Gastrocnemius medialis (tissue), 4 donors: ENCODE measurements around the gene RNF212B. TPM values are rescaled to one million over a fixed set of nuclear protein-coding genes. Genes with fewer than 3 reads are reported as not detected.
A peak's percentile ranks its signal among the peaks of the same experiment; 100 is the strongest.

Experiments used
- ATAC-seq, 2 donors: fragments of 150-250 bp; one replicate each; pipeline ENCODE4 v1.9.1; 2016
- DNase-seq, 2 donors: peaks; one replicate each; pipeline ENCODE4 v3.0.0-alpha.2; 2019
- H3K27ac ChIP-seq, 4 donors: fragments of 200-600 bp; sonication (generic); 1 replicate in 1 of 4; 2 replicates in 3 of 4; pipeline ENCODE4 v1.5.1; 2016 to 2018; ENCODE audit warnings: mild to moderate bottlenecking in 2 of 4, moderate library complexity in 1 of 4
- H3K27me3 ChIP-seq, 3 donors: fragments of 200-600 bp; sonication (generic) in 2 of 3; 1 replicate in 1 of 3; 2 replicates in 2 of 3; pipeline versions ENCODE4 v1.5.1 to v1.6.0; 2016 to 2019; ENCODE audit warnings: mild to moderate bottlenecking in 1 of 3, moderate library complexity in 1 of 3
- H3K36me3 ChIP-seq, 2 donors: fragments of 200-600 bp; sonication (generic) in 1 of 2; one replicate each; pipeline ENCODE4 v1.5.1; 2017 to 2018
- H3K4me1 ChIP-seq, 2 donors: fragments of 200-600 bp; sonication (generic) in 1 of 2; one replicate each; pipeline ENCODE4 v1.5.1; 2016 to 2017; ENCODE audit warnings: mild to moderate bottlenecking in 2 of 2
- H3K4me3 ChIP-seq, 4 donors: fragments of 200-600 bp; sonication (generic) in 3 of 4; 1 replicate in 1 of 4; 2 replicates in 3 of 4; pipeline ENCODE4 v1.5.1; 2016 to 2019; ENCODE audit warnings: mild to moderate bottlenecking in 2 of 4
- H3K9me3 ChIP-seq, 3 donors: fragments of 200-600 bp; sonication (generic) in 2 of 3; 1 replicate in 1 of 3; 2 replicates in 2 of 3; pipeline ENCODE4 v1.5.1; 2016 to 2019
- POLR2A ChIP-seq, 2 donors: fragments of 450-650 bp; IDR thresholded peaks; one replicate each; pipeline ENCODE4 v1.6.1; 2017; ENCODE audit warnings: antibody characterized with exemption in 2 of 2, mild to moderate bottlenecking in 2 of 2, moderate library complexity in 2 of 2
- in situ Hi-C, 4 donors: fragments of 200-750 bp; cut with MboI; loops; one replicate each; pipeline versions ENCODE4 v1.15.0 to v1.8.0; 2017; ENCODE audit warnings: low sequenced_read_pairs in 4 of 4
- intact Hi-C: fragments of 100-400 bp; cut with DNase I; formaldehyde crosslinking; loops from one replicate; pipeline ENCODE4 v1.15.1; 2023; ENCODE audit warnings: low total_unique reads
- total RNA-seq, 4 donors: library from RNA; depleted of rRNA; stranded (reverse); fragments of >200 nt; gene quantifications; one replicate each; pipeline versions ENCODE4 v1.1.0 to v1.2.3, GENCODE V29; 2016
- TF ChIP-seq, protein P1 (sequence below), 5 experiments: fragments of 450-650 bp in 3 of 5; fragments of 200-600 bp in 2 of 5; sonication (generic) in 2 of 5; IDR thresholded peaks in 4 of 5; conservative IDR thresholded peaks in 1 of 5; 1 replicate in 4 of 5; 2 replicates in 1 of 5; pipeline ENCODE4 v1.5.1; 2016 to 2019; ENCODE audit warnings: antibody characterized with exemption in 5 of 5, mild to moderate bottlenecking in 3 of 5, moderate library complexity in 3 of 5

The RNF212B gene
- total RNA-seq, 4 donors from 2014 or later: not detected

DNA sequence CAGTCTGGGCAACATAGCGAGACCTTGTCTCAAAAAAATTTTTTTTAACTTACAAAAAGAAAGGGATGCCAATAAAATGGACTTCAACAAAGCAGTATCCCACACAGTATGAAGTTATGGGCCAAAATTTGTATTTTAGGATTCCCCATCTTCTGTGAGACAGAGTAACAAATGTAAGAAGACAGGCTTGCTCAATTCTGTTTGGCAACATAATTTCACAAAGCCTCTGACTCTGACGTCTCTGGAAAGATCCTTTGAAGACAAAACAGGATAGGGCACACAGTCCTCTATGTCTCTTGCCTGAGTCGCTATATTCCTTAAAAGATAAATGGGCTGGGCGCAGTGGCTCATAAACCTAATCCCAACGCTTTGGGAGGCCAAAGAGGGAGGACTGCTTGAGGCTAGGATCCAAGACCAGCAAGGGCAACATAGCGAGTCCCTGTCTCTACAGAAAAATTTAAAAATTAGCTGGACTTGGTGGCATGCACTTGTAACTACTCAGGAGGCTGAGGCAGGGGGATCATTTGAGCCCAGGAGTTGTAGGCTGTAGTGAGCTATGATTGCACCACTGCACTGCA lies 49.3 kb downstream of the RNF212B start:
- peak overlapping the region; percentile 62 to 99 (median 94) for H3K4me3 ChIP-seq
- H3K4me1 ChIP-seq: peaks cover 20 to 25% of the 10 kb centered on the region in 2 donors
- no peaks in the 10 kb centered on the region for H3K36me3 ChIP-seq
- intact Hi-C loops: loop anchor here (1.0 to 10.0 kb wide), 7 partner anchors 7 to 362 kb away; partner anchors contain the start of genes NGDN, PABPN1, PRMT5 and SLC7A8
- H3K9me3 ChIP-seq: no peaks in the 10 kb centered on the region
- peak overlapping the region; percentile 98 to 100 (median 100) for H3K27ac ChIP-seq
- ATAC-seq (no peak), DNase-seq (no peak)
- no peaks in the 10 kb centered on the region for H3K27me3 ChIP-seq
- TF ChIP-seq POLR2A (IDR thresholded peaks at IDR 0.05): no peak
- TF ChIP-seq, protein P1, sequence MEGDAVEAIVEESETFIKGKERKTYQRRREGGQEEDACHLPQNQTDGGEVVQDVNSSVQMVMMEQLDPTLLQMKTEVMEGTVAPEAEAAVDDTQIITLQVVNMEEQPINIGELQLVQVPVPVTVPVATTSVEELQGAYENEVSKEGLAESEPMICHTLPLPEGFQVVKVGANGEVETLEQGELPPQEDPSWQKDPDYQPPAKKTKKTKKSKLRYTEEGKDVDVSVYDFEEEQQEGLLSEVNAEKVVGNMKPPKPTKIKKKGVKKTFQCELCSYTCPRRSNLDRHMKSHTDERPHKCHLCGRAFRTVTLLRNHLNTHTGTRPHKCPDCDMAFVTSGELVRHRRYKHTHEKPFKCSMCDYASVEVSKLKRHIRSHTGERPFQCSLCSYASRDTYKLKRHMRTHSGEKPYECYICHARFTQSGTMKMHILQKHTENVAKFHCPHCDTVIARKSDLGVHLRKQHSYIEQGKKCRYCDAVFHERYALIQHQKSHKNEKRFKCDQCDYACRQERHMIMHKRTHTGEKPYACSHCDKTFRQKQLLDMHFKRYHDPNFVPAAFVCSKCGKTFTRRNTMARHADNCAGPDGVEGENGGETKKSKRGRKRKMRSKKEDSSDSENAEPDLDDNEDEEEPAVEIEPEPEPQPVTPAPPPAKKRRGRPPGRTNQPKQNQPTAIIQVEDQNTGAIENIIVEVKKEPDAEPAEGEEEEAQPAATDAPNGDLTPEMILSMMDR (IDR thresholded peaks at IDR 0.05 in 4 of 5, conservative IDR thresholded peaks at IDR 0.05 in 1 of 5): no peak
- in situ Hi-C loops: loop anchor here (25.0 kb wide), 2 partner anchors 175 to 700 kb away; partner anchors contain the start of genes ABHD4 (in 2 of the 4), CEBPE (in 2 of the 4), CIROP (in 2 of the 4) and DAD1 (in 2 of the 4)

DNA sequence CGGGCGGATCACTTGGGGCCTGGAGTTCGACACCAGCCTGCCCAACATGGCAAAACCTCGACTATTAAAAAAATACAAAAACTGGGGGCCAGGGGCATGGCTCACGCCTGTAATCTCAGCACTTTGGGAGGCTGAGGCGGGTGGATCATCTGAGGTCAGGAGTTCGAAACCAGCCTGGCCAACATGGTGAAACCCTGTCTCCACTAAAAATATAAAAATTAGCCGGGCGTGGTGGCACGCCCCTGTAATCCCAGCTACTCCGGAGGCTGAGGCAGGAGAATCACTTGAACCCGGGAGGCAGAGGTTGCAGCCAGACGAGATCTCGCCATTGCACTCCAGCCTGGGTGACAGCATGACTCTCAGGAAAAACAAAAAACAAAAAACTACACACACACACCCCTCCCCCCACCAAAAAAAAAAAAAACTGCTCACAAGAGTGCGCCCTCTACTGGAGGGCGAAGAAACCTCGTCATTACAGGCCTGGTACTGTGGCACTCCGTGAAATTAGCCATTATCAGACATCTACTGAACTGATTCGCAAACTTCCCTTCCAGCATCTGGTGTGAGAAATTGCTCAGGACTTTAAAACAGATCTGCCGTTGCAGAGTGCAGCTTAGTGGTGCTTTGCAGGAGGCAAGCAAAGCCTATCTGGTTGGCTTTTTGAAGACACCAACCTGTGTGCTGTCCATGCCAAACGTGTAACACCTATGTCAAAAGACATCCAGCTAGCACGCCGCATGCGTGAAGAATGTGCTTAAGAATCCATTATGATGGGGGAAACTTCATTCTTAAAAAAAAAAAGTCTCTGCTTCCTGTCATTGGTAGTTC lies 57.2 kb downstream of the RNF212B start:
- DNase-seq (no peak), ATAC-seq (peak; percentile 76 to 82)
- no peak overlapping the region for H3K4me3 ChIP-seq
- TF ChIP-seq, protein P1 (IDR thresholded peaks at IDR 0.05 in 4 of 5, conservative IDR thresholded peaks at IDR 0.05 in 1 of 5): peak; percentile 53 to 88 (median 69)
- TF ChIP-seq POLR2A (IDR thresholded peaks at IDR 0.05): no peak
- intact Hi-C loops (loop anchor here (1.0 to 5.0 kb wide), 2 partner anchors 9 to 218 kb away; partner anchors contain the start of gene HOMEZ), in situ Hi-C loops (loop anchor here (25.0 kb wide), 2 partner anchors 183 to 708 kb away; partner anchors contain the start of genes ABHD4 (in 2 of the 4), CEBPE (in 2 of the 4), CIROP (in 2 of the 4) and DAD1 (in 2 of the 4))
- no peaks in the 10 kb centered on the region for H3K27me3 ChIP-seq
- H3K9me3 ChIP-seq: no peaks in the 10 kb centered on the region
- peaks cover 0 to 33% of the 10 kb centered on the region in 2 donors for H3K36me3 ChIP-seq
- H3K27ac ChIP-seq: peak overlapping the region in 2 of 4 donors; percentile 26 to 34
- H3K4me1 ChIP-seq: peaks cover 14 to 16% of the 10 kb centered on the region in 2 donors

DNA sequence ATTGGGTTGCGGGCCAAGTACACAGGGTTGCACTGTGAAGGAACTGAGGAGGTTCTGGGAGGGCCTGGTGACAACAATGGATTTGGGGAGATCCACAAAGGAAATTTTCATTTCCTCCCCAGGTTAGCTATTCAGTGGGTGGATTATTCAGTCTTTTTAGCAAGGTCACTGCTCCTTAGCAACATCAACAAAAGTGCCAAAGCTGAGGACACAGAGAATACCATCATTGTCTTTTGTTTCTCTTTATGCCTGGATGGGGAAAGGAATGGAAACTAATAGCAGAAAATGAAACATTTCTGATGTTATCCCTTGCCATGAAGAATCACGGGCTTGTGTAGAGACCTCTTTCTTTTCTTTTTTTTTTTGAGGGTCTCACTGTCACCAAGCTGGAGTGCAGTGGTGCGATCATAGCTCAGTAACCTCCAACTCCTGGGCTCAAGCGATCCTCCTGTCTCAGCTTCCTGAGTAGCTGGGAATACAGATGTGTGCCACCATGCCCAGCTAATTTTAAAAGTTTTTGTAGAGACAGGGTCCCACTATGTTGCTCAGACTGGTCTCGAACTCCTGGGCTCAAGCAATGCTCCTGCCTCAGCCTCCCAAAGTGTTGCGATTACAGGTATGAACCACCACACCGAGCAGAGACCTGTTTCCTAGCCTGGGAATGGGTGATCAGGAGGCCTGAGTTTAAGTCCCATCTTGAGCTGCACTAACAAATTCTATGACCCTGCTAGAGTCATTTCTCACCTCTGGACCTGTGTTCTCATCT lies 58.5 kb downstream of the RNF212B start:
- no peak for TF ChIP-seq POLR2A (IDR thresholded peaks at IDR 0.05)
- TF ChIP-seq, protein P1 (IDR thresholded peaks at IDR 0.05 in 4 of 5, conservative IDR thresholded peaks at IDR 0.05 in 1 of 5): no peak
- Histone ChIP-seq H3K9me3 (no peaks in the 10 kb centered on the region), H3K27me3 (no peaks in the 10 kb centered on the region), H3K36me3 (peaks cover 0 to 33% of the 10 kb centered on the region in 2 donors), H3K27ac (peak overlapping the region in 1 of 4 donors; percentile 26), H3K4me1 (peaks cover 22% of the 10 kb centered on the region in 2 donors), H3K4me3 (no peak overlapping the region)
- no peak for DNase-seq
- ATAC-seq: no peak
- intact Hi-C loops: loop anchor here (5.0 kb wide), 1 partner anchor 219 kb away; no protein-coding TSS in a partner anchor
- in situ Hi-C loops: loop anchor here (25.0 kb wide), 2 partner anchors 184 to 709 kb away; partner anchors contain the start of genes ABHD4 (in 2 of the 4), CEBPE (in 2 of the 4), CIROP (in 2 of the 4) and DAD1 (in 2 of the 4)

DNA sequence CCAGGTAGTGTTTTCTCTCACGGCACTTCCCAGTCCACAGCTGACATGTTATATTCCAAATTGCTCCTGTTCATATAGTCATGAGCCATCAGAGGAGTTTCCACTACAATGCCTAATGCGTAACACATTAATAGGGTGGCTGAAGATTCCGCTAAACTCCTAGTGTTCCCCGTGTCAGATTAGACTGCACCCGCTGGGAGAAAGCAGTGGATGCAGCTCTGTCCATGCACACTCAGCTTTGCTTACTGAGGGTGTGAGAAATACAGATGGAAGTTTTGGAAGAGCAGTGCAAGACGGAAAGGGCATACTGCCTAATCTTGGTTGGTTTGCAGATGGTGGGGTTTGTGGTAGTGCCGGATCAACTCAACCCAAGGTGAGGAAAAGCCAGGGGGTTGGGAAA lies 59.4 kb downstream of the RNF212B start:
- in situ Hi-C loops: loop anchor here (25.0 kb wide), 2 partner anchors 185 to 710 kb away; partner anchors contain the start of genes ABHD4 (in 2 of the 4), CEBPE (in 2 of the 4), CIROP (in 2 of the 4) and DAD1 (in 2 of the 4)
- no peak for TF ChIP-seq POLR2A (IDR thresholded peaks at IDR 0.05)
- TF ChIP-seq, protein P1 (IDR thresholded peaks at IDR 0.05 in 4 of 5, conservative IDR thresholded peaks at IDR 0.05 in 1 of 5): no peak
- Histone ChIP-seq H3K4me1 (peaks cover 22% of the 10 kb centered on the region in 2 donors), H3K27me3 (no peaks in the 10 kb centered on the region), H3K36me3 (peaks cover 0 to 33% of the 10 kb centered on the region in 2 donors), H3K4me3 (no peak overlapping the region), H3K9me3 (no peaks in the 10 kb centered on the region), H3K27ac (no peak overlapping the region)
- no peak for DNase-seq
- no peak for ATAC-seq
- intact Hi-C loops: loop anchor here (5.0 kb wide), 1 partner anchor 220 kb away; no protein-coding TSS in a partner anchor
